Measurements from ENCODE around the gene SLC14A1.

DNA sequence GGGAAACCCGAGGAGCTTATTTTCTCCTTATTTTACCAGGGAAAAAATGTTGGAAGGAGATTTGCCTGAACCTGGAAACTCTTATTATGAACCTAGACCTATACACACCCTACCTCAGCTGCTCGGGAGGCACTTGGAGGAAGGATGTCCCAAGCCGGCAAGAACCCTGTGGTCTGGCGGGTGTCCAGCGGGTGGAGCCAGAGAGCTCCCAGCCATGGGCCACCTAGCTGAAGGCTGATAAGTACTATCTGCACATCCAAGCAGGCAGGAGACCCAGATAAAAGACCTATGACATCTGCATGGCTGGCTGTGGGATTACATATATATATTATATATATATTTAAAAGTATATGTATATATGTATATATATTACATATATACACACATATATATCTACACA is 1.1 kb upstream of the SLC14A1 start:
- TF ChIP-seq CTCF (IDR thresholded peaks at IDR 0.05 in 8 of 11, conservative IDR thresholded peaks at IDR 0.05 in 3 of 11) (peak; percentile 34 to 84 (median 69)), POLR2AphosphoS5 (IDR thresholded peaks at IDR 0.05) (peak in 2 of 3 donors; percentile 27 to 37), POLR2A (IDR thresholded peaks at IDR 0.05) (no peak)
